ENCODE results near the gene TTC28.

DNA sequence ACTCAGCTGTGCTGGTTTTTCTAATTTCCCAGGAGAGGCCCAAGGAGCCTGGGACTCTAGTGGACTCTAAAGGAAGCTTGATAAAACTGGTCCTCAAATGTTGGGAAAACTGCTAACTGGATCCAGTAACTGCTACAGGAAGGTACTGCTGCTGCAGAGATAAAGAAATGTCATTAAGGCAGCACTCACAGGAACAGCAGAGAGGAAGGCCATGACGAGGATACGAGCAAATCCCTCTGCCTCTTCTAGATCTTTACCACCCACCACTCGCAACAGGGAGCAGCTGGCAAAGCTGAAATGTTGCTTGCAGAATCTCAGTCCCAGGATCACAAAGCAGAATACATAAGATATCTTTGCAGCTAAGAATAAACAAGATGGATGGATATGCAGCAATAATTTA lies 23.5 kb downstream of the TTC28 start:
- TF ChIP-seq, protein P1, sequence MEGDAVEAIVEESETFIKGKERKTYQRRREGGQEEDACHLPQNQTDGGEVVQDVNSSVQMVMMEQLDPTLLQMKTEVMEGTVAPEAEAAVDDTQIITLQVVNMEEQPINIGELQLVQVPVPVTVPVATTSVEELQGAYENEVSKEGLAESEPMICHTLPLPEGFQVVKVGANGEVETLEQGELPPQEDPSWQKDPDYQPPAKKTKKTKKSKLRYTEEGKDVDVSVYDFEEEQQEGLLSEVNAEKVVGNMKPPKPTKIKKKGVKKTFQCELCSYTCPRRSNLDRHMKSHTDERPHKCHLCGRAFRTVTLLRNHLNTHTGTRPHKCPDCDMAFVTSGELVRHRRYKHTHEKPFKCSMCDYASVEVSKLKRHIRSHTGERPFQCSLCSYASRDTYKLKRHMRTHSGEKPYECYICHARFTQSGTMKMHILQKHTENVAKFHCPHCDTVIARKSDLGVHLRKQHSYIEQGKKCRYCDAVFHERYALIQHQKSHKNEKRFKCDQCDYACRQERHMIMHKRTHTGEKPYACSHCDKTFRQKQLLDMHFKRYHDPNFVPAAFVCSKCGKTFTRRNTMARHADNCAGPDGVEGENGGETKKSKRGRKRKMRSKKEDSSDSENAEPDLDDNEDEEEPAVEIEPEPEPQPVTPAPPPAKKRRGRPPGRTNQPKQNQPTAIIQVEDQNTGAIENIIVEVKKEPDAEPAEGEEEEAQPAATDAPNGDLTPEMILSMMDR (conservative IDR thresholded peaks at IDR 0.05; ENCODE audit: low read length), result no peak
- no peak for TF ChIP-seq EZH2phosphoT487 (IDR thresholded peaks at IDR 0.05; ENCODE audit: borderline replicate concordance)

Measured in Loucy (cell line).